HG03460 (cell line): ENCODE measurements around the gene TRIM36.

Experiments used
- ATAC-seq: cut with Tn5 transposase; IDR thresholded peaks from one replicate; pipeline ENCODE4 v1.9.1; 2021; ENCODE audit not compliant: unreplicated experiment

The TRIM36 gene

DNA sequence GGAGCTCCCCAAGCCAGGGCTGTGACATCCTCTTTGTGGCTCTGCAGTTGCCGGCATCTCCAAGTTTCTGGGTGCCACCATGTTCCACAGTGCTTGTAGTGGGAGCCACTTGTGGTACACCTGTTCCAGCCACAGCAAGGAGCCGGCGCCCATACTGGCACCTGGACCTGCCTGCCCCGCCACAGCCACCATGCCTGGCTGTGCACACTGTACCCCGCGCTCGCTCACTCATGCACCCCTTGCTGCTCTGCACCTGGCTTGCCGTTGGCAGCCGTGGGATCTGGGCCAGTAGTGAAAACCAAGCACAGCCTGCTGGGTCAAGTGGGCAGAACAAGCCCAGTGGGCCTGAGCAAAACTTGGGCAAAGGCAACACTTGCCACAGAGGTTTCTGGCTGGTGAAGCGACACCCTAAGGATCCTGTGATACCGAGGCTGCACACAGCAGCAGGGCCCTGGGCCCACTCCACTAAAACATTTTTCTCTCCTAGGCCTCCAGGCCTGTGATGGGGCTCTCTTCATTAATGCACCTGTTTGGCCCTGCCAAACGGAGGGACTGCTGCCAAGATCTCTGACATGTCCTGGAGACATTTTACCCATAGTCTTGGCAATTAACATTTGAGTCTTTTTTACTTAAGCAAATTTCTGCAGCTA, 2.8 kb downstream of the TRIM36 start:
- ATAC-seq = no peak

DNA sequence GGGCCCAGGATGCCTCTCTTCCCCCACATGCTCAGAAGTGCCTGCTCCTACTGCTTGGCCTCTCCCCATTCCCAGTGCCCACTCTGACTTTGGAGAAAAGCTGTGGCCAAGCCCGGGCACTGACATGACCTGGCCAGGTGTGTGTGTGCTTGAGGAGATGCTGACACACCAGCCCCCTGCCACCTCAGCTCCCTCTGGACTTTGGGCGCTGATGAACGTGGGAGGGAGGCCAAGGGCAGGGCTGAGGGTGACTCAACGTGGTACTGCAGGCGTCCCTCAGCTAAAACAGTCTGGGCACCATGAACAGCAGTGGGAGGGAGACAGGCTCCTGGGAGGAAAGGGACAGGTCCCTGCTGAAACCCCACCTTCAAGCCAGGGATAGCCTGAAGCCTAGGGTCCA, 3.9 kb downstream of the TRIM36 start:
- ATAC-seq = no peak

DNA sequence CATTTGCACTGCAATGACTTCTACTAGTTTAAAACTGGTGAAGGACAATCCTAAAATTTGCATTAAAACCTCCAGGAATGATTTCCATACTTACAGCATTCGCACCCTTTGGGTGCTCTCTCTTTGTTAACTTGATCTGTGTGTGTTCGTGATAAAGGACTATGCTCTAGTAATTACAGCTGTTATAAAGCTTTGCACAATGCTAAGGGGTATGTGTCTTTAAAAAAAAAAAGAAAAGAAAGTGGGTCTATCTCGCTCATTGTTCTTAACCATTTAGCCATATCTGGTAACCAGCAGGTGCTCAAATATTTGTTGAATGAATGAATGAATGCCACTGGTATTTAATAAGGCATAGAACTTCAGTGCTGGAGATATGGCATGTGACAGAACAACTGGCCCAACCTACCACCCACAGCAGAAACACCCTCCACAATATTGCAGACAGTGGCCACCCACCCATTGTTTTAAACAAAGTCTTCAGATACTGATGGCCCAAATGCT, 8.7 kb downstream of the TRIM36 start:
- no peak for ATAC-seq

DNA sequence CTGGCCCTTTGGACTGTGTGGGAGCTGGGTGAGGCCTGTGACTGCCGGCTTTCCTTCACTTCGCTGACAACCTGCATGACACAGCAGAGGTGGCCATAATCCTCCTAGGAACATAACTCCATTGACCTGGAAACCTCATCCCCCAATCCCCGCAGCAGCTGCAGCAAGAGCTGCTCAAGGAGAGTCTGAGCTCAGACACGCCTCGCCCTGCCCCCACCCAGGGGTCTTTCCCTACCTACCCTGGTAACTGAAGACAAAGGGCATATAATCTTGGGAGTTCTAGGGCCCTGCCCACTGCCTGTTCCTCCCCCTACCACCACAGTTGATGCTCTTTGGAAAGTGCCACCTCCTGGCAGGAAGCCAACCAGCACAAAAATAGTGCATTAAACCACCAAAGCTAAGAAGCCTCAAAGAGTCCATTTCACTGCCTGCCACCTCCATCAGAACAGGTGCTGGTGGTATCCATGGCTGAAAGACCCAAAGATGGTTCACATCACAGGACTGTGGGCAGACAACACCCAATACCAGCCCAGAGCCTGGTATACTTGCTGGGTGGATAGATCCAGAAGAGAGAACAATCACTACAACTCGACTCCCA, 18.4 kb downstream of the TRIM36 start:
- no peak for ATAC-seq

DNA sequence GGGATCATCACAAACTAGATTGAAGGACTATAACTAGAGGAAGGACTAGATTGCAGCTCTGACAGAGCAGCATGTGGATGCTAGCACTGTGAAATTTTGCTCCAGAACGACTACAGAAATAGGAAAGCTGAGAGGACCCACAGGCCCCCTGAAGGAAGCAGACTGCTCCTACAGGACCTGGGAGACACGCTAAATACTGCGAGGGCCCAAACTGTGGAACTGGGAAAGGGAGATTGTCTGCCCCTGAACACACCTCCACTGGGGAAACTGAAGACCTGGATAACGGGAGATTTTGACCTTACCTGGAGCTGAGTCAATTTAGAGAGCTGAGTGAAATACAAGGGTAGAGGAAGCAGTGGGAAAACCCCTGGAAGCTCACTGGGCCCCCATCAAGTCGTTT, 19.2 kb downstream of the TRIM36 start:
- ATAC-seq = no peak

DNA sequence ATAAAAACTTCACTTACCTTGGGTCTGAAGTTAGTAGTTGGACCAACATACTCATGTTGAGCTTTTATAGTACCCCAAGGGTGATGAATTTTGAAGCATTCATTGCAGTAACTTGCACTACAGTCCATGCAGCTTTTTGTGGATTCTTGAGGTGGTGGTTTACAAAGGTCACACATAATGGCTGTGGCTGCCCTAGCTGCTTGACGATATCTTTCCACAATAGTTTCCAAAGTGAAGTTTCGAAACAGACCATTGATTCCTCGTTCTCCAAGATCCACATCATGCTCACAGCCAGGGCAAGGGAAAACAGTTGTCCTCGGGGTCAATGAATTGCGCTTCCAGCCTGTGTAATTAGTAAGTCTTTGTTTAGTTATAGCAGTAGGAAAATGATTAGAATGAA, 22.7 kb downstream of the TRIM36 start:
- ATAC-seq = no peak

DNA sequence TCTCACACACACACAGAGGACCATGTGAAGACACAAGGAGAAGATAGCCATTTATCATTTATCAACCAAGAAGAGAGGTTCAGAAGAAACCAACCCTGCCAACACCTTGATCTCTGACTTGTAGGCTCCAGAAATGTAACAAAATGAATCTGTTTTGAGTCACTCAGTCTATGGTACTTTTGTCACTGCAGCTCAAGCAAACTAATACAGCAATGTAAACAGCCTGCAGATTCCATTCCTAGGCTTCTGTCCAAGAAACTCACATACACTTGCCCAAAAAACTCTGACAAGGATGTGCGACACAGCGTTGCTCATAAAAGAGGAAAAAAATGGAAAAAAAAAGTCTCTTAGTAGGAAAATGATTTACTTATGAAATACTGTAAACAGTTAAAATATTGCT, 33.4 kb downstream of the TRIM36 start:
- ATAC-seq = no peak

DNA sequence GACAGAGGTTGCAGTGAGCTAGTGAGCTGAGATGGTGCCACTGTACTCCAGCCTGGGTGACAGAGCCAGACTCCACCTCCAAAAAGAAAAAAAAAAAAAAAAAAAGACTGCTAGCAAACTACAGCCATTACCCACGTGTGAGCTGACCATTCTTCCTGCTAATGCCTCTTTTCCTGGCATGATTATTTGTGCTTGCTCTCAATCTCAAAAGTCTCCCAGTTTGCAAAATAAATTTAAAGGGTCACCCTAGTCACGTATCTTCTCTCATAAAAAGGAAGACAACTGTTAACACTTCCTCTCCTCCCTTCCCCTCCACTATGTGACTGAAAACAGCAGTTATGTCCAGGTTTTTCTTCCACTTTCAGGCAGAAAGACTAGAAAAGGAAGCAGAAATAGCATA, 37.2 kb downstream of the TRIM36 start:
- no peak for ATAC-seq

DNA sequence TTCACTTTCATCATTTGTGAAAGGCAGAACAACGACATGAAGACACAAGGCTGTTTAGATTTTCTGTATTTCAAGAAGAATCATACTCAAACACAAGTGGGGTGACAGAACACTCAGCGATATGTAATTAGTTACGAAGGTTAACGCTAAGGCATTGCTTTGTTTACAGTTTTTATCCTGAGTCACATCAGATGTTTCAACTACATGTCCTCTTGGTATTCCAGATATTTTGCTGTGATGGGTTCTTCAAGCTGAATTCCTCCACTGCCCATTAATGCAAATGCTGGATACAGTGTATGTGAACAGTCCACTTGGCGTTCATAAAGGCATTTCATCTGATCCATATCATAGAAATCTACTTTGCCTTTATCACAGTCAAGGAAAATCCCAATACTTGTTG, 43.4 kb downstream of the TRIM36 start:
- no peak for ATAC-seq

DNA sequence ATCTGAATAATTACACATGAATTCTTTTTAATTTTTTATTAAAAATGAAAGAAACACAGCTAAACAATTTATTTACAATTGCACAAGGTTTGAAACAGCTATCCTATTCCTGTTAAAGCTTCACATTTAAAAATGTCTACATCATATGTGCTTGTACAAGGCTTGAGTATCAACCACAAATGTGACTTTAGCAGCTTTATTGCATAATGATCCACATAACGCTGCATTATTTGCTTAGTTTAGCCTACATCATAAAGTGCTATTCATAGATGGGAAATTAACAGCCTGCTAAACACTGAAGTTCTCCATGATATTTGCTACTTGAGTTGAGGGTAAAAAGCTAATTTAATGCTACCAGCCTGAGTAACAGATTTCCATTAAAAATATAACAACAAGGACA, 45.0 kb downstream of the TRIM36 start:
- ATAC-seq = no peak

DNA sequence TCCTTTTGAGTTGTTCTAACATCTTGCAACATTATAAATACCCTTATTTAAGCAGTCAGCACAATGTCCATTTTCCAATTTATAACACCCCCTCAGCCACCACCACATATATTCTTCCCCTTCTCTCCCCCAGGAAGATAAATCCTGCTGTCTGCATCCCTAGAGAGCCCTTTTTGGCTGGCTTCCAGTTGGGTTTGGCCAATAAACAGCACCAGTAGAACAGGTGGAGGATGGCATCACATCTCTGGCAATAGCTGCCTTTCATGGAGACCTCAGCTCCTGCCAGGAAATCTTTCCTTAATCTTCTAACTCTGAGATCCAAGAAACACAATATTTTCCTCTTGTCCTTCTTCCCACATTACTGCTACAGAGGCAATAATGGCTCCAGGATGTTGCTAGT, 53.7 kb downstream of the TRIM36 start:
- ATAC-seq = no peak

DNA sequence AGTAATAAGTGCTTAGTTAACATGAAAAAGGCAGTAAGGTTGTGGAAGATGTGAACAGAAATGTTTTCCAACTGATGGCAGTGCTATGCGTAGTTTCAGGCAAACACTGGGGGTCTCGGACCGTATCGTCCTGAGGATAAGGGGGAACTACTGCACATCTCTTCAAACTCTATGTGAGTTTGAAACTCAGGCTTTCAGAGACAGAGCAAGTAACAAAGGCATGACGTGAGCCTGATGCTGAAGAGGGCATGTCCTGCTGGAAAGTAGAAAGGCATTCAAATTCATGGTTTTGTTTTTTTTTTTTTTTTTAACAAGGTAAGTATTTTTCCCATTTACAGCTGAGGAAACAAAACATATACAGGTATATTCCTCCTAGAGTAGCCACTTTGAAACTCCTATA, 59.9 kb downstream of the TRIM36 start:
- ATAC-seq = no peak

DNA sequence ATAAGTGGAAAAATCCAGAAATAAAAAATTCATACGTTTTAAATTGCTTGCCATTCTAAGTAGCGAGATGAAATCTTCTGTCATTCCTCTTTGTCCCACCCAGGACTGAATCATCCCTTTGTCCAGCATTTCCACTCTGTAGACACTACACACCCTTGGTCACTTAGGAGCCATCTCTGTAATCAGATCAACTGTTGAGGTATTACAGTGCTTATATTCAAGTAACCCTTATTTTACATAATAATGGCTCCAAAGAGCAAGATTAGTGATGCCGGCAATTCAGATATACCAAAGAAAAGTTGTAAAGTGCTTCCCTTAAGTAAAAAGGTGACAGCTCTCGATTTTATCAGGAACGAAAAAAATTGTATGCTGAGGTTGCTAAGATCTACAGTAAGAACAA, 60.4 kb downstream of the TRIM36 start:
- no peak for ATAC-seq

DNA sequence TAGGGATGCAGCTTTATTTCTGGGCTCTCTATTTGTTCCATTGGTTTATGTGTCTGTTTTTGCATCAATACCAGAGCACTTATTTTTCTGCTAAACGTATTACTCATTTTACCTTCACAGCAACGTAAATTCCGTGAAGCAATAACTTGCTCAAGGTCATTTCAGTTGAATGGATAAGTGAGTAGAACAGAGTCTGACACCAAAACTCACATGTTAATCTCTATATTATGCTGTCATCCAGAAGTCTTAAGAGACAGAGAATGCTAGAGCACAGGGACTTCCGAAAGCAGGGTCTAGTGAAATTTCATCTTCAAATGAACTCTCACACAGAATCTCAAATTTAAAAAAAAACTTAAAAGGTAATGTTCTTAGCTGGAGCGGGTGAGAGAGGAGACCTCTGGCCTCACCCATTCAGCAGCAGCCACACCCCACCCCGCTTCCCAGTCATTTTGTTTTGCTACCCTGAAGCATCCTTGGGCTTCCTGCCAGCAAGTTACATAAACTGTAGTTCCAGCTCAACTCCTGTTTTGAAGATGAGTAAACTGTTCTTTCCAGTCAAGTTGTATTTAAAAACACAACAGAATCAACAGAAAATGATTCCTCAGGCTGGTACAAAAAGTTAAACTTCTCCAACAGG, 69.3 kb downstream of the TRIM36 start:
- ATAC-seq = no peak

DNA sequence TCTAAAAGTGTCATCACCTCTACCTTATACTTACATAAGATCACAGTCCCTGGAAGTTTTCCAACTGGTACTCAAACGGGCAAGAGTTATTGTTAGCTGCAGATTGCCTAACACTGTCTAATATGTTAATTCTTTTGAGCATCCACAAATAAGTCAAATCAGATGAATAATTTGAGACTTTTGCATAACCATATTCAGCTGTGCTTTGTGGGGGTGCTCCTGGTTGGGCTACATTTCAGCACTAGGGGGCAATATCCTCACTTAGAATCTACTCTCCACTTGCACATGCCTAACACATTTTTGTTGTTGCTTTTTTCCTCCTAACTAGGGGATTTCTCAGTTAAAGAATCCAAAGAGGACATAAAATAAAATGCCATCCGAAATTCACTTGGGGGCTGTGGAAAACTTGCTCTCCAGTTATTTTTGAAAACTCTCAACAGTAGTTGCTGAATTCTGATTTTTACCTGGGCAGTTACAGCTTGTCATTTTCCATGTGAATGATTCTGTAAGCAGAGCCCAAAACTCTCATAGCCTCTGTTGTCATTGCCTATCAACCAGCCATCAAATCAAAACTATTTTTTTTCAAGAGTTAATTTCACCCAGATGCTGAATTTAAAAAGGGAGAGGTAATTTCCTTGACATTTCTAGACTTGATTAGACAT, 71.5 kb downstream of the TRIM36 start:
- ATAC-seq = peak; percentile 80

DNA sequence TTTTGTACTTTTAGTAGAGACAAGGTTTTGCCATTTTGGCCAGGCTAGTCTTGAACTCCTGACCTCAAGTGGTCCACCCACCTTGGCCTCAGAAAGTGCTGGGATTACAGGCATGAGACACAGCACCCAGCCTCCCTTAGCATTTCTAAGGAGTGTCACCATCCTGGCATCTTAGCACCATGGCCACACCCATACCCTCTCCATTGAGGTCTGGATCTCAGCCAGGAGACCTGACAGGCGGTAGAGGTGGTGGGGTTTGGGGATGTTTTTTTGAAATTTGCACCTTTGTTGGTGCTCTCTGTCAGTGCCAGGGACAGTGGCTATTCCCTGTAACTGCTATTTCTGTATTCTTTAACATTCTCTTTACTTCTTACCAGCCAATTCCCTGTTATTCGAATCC, 72.5 kb downstream of the TRIM36 start:
- ATAC-seq = no peak

DNA sequence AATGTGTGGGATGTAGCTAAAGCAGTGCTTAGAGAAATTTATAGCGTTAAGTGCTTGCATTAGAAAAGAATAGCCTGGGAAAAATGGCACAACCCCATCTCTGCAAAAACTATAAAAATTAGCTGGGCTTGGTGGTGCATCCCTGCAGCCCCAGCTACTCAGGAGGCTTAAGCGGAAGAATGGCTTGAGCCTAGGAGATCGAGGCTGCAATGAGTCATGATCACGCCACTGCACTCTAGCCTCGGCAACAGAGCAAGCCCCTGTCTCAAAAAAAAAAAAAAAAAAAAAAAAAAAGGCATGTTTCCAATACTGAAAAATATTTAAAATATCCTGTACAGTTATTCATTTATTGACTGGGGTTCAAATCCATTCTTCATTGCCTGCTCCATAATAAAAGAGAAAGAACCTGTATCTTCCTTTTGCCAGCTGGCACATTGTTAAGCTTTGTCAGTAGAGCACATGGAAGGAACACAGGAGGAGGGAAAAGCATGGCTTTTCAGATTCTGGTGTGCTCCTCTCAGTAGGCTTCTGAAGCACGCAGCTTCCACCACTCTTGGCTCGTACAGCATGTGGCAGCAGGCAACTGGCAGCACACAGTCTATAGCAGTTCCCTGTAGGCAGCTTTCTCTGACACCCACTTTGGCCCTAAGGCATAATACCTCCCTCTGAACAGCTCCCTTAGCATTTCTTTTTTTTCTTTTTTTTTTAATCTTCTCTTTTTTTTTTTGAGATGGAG, 73.5 kb downstream of the TRIM36 start:
- ATAC-seq = no peak

DNA sequence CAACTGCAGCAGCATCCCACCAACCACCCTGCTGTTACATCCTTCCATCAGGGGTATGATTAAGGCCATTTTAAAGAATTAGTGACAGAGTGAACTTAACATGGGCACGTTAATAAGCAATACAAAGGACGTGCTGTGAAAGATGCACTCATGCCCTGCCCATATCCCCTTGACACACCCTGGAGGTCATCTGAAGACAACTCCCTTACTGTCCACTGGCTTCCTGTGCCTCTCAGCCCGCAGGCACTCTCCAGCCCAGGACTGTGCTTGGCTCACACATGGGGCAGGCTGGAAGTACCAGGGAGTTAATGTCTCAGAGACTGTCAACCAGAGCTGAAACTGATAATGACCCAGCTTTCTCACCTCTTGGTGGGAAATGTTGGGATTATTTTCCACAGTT, 81.8 kb downstream of the TRIM36 start:
- ATAC-seq = no peak

DNA sequence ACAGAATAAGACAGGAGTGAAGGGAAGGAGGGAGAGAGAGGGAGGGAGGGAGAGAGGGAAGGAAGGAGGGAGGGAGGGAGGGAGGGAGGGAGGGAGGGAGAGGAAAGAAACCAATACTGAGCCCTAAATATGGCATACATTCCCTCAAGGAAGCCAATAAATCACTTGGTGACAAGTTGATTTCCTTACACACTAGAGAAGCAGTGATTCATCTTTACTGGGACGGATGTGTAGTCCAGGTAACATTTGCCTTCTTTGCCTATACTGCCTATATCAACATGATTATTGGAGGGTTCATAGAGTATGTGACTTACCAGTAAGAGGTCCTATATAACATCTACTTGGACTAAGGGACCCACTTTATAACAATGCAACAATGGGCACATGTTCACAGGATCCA, 83.2 kb downstream of the TRIM36 start:
- no peak for ATAC-seq

DNA sequence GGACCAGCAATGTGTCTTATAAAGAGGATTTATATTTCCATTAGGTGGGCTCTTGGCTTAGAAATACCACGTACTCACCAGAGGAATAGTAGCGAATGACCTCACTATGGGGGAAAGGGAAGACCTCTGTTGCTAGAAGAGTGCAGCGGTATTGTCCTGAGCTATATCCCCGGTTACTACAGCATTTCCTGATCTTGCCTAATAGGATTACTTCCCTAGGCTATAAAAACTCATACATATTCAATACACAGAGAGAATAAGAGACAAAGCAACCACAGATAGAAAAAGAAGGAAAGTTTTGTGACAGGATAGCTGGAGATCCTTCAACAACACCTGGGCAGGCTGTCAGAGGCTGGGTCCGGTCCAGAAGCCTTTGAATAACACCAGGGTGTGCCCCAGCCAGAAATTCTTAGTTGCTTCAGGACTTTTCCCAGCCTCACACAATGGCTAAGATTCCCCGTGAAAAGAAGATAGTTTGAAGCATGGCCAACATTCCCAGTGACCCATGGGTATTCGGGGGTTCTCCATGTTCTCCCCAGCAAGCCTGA, 85.4 kb downstream of the TRIM36 start:
- ATAC-seq = no peak
